ENCODE data around the gene TFCP2L1. TPM values are rescaled to one million over a fixed set of nuclear protein-coding genes. Genes with fewer than 3 reads are reported as not detected.

Gene TFCP2L1
- 0.26 and 0.31 TPM in 2 replicates for total RNA-seq

GRCh38 chr2:121284463-121285449 lies at the start of gene TFCP2L1:
Gene TFCP2L1 (minus strand): TSS chr2:121285202. CDS start chr2:121285109, 93 bp downstream.

Other genes starting within 250 kb of the TFCP2L1 start
- gene RNU4ATAC, start 245.7 kb upstream of the TFCP2L1 start, total RNA-seq, result under 0.01 TPM in 2 replicates

Data from aortic smooth muscle cell (primary cell).